Left ventricle myocardium inferior (tissue), 1 donor: ENCODE data around the gene KRT3. TPM values are rescaled to one million over a fixed set of nuclear protein-coding genes. Genes with fewer than 3 reads are reported as not detected.

Experiments
- DNase-seq: peaks from one replicate; pipeline ENCODE4 v3.0.0-alpha.2; 2020
- H3K27ac ChIP-seq: fragments of 200-600 bp; replicated peaks from 2 replicates; pipeline ENCODE4 v1.8.0; 2021
- H3K27me3 ChIP-seq: fragments of 200-600 bp; 2 replicates; pipeline ENCODE4 v1.8.0; 2021; ENCODE audit warnings: low read depth
- H3K36me3 ChIP-seq: fragments of 200-600 bp; 2 replicates; pipeline ENCODE4 v1.8.0; 2021
- H3K4me1 ChIP-seq: fragments of 200-600 bp; 2 replicates; pipeline ENCODE4 v1.8.0; 2021
- H3K4me3 ChIP-seq: fragments of 200-600 bp; 2 replicates; pipeline ENCODE4 v1.8.0; 2021; ENCODE audit warnings: mild to moderate bottlenecking, moderate library complexity
- H3K9me3 ChIP-seq: fragments of 200-600 bp; replicated peaks from 2 replicates; pipeline ENCODE4 v1.8.0; 2021
- CTCF ChIP-seq: fragments of 200-600 bp; IDR thresholded peaks from 2 replicates; pipeline ENCODE4 v1.8.0; 2021; ENCODE audit warnings: antibody characterized with exemption, mild to moderate bottlenecking, borderline replicate concordance
- intact Hi-C: fragments of 100-400 bp; cut with micrococcal nuclease; formaldehyde crosslinking; loops from one replicate; pipeline ENCODE4 v1.11.0; 2022
- total RNA-seq: library from RNA; stranded (reverse); fragmentation: NEBNext Ultra II Directional; extraction: Animal tissue kit (Norgen Biotek cat#: 25700); gene quantifications from one replicate; pipeline ENCODE4 v1.2.1, GENCODE V29; 2021
- donor health status: DM: no; HTN: yes; CAD: no; lungs with severe emphysema.

The KRT3 gene
- total RNA-seq, 1 donor from 2014 or later = not detected

GRCh38 chr12:52824741-52825410 is 29.0 kb upstream of the KRT3 start:
- no peak for DNase-seq
- Histone ChIP-seq H3K9me3 (no peaks in the 10 kb centered on the region), H3K36me3 (no peaks in the 10 kb centered on the region), H3K27me3 (peaks cover 41% of the 10 kb centered on the region), H3K27ac (no peak overlapping the region), H3K4me1 (no peaks in the 10 kb centered on the region), H3K4me3 (no peak overlapping the region)
- TF ChIP-seq CTCF = no peak
- intact Hi-C loops = no loop called here

GRCh38 chr12:52823761-52824450 is 28.0 kb upstream of the KRT3 start:
- no peak for TF ChIP-seq CTCF
- DNase-seq = no peak
- Histone ChIP-seq H3K36me3 (no peaks in the 10 kb centered on the region), H3K9me3 (no peaks in the 10 kb centered on the region), H3K27me3 (peaks cover 50% of the 10 kb centered on the region), H3K27ac (no peak overlapping the region), H3K4me1 (no peaks in the 10 kb centered on the region), H3K4me3 (no peak overlapping the region)
- intact Hi-C loops = no loop called here

- Histone ChIP-seq H3K27me3 (peaks cover 60% of the 10 kb centered on the region), H3K9me3 (no peaks in the 10 kb centered on the region), H3K27ac (no peak overlapping the region), H3K4me3 (no peak overlapping the region), H3K36me3 (no peaks in the 10 kb centered on the region), H3K4me1 (no peaks in the 10 kb centered on the region)
- intact Hi-C loops = no loop called here
- no peak for TF ChIP-seq CTCF
- no peak for DNase-seq
Measured at GRCh38 chr12:52822771-52823510, 27.0 kb upstream of the KRT3 start.

GRCh38 chr12:52821826-52822660 is 26.1 kb upstream of the KRT3 start:
- H3K36me3 ChIP-seq = no peaks in the 10 kb centered on the region
- TF ChIP-seq CTCF = no peak
- no peak overlapping the region for H3K27ac ChIP-seq
- H3K4me3 ChIP-seq = no peak overlapping the region
- intact Hi-C loops = no loop called here
- DNase-seq = no peak
- peaks cover 69% of the 10 kb centered on the region for H3K27me3 ChIP-seq
- no peaks in the 10 kb centered on the region for H3K9me3 ChIP-seq
- H3K4me1 ChIP-seq = no peaks in the 10 kb centered on the region
